Activated CD4-positive, alpha-beta T cell treated with anti-CD3 and anti-CD28 coated beads for 1 hour (primary cell): ENCODE measurements around the gene AKR1B1.
"Not testable (repeated sequence)": the region's sequence is repeated elsewhere in the genome, so short reads cannot be mapped to it uniquely, and the experiment has no call there.

ENCODE experiments used
- DNase-seq: peaks from one replicate; pipeline ENCODE4 v3.0.0-alpha.2; 2020

The AKR1B1 gene

DNA sequence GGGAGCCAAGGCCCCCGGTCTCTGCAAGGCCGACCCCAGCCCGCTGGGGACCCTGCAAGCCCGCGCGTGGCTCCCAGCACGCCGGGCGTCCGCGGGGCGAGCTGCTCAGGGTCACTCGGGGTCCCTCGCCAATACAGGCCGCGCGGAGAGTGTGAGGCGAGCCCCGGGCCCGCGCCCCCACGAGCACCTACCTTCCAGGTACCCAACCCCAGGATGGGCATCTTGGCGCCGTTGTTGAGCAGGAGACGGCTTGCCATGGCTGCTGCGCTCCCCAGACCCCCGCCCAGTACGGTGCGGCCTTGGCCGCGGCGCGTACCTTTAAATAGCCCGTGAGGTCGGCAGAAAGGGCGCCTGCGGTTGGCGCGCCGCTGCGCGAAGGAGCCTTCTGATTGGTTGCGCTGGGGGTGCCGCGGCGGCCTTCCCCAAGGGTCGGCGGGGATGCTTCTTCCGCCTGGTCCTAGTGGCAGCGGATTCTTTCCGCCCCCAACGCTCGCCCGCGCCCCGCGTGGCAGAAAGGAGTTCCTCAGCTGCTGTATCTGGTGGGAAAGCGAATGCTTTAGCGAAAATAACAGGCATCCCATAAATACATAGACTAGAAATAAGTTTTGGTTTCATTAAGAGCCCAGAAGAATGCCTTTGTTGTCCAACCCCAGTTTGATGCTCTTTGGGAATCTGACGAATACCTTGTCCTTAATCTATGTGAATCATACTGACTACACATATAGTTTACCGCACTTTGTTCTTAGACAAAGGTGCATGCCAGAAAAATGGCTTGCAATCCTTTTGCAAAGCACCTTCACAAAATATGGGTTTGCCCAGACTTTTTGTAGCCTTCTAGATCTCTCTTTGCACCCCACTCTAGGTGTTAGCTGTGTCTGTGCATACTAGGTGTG, at the start of gene AKR1B1:
AKR1B1 (minus strand) TSS at position 295 of the 893 bp plus-strand sequence; CDS start at position 257, 38 bp downstream.
- DNase-seq, result peak; percentile 73

DNA sequence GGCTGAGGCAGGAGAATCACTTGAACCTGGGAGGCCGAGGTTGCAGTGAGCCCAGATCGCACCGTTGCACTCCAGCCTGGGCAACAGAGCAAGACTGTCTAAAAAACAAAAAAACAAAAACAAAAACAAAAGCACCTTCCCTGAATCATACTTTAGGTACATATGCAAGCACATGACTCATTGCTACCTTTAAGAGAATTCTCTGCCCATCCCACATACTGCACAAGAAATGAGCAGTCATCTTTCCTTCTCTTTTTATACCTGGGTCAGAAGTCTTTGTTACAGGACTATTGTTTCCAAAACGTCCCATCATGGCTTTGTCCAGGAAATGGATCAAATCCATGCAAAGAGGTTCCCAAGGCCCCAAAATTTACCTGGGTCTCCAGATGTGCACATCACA, 47.0 kb upstream of the AKR1B1 start:
- no peak for DNase-seq

DNA sequence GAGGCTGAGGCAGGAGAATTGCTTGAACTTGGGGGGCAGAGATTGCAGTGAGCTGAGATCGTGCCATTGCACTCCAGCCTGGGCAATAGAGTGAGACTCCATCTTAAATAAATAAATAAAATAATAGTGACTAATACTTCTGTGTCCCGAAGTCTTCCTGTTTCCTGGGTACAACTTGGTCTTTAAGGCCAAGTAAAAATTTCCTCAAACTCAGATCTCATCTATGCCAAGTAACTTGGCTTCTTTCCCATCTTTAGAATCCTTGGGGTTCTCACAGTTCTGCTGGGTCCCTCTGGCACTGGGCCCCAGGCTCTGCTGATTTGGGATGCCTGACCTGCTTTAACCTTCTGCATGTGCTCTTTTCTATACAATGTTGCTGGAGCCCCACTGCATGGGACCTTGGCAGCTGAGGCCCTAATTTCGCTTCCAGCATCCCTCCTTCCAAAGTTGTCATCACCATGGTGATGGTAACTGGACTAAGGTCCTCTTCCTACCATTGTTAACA, 45.8 kb upstream of the AKR1B1 start:
- no peak for DNase-seq

DNA sequence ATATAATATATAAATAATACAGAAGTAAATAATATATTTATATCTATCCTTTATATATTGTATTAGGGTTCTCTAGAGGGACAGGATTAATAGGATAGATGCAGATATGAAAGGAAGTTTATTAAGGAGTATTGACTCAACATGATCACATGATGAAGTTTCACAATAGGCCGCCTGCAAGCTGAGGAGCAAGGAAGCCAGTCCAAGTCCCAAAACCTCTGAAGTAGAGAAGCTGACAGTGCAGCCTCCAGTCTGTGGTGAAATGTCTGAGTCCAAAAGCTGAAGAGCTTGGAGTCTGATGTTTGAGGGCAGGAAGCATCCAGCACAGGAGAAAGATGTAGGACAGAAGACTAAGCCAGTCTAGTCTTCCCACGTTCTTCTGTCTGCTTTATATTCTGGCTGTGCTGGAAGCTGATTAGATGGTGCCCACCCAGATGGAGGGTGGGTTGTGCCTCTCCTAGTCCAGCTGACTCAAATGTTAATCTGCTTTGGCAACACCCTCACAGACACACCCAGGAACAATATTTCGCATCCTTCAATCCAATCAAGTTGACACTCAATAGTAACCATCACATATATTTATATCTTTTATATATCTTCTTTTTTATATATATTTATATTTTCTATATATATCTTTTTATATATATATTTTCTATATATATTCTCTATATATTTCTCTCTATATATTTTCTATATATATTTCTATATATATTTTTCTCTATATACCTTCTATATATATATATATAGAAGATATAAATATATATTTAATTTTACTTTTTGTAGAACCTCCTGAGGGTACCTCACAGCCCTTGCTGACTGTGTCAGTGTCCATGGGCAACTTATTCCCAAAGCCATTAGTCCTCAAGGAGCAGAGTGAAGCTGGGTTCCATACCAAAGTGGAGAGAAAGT, 43.8 kb upstream of the AKR1B1 start:
- no peak for DNase-seq

DNA sequence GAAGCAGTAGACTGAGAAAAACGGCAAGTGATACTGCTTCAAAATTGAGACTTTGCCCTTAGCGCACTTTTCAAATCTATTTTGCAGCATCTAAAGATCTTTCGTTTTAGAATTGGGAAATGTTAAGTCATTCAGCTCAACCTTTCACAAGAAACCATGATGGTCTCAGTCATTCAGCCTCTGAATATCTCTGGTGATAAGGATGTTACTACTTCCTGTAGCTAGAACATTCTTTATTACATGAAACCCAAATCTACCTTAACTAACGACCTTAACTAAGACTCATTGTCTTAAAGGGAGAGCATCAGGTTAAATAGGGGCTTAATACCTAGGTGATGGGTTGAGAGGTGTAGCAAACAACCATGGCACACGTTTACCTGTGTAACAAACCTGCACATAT, 42.1 kb upstream of the AKR1B1 start:
- DNase-seq, result no peak

DNA sequence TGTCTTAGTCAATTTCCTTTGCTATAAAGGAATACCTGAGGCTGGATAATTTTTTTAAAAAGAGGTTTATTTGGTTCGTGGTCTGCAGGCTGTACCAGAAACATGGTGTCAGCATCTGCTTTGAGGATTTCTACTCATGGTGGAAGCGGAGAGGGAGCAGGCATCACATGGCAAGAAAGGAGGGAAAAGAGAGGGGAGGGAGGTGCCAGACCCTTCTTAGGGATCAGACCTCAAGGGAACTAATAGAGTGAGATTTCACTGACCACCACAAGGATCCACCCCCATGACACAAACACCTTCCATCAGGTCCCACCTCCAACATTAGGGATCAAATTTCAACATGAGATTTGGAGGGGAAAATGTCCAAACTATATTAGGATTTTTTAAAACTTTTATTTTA, 41.5 kb upstream of the AKR1B1 start:
- no peak for DNase-seq

DNA sequence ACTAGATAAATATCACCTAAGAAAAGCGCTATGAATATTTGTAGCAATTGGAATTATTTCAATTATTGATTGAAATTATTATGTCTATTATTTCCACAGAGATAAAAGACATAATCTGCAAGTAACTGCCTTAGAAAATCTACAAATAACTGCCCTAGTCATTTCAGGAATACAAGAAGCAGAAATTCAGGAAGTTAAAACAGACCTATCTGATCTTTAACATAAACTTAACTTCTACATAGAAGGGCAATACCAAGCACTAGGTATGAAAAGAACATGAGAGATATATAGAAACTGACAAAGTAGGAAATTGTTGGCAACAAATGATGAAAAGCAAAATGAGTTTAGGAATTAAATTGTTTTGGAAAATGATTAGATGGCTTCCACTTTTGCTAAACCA, 36.6 kb upstream of the AKR1B1 start:
- no peak for DNase-seq

DNA sequence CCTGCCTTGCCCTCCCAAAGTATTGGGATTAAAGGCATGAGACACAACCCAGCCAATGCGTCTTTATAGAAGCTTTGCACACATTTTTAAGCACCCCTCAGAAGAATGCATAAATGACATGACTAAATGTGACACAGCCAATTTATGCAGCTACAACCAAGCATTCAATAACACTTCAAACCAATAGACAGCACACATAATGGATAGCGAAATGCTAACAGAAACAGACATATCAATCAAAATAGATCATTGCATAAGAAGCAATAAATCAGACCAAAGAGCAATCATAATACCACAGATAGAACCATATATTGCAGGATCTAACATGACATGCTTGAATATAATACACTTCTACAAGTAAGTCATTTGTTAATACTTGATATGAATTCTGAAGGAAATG, 34.2 kb upstream of the AKR1B1 start:
- DNase-seq, result no peak

DNA sequence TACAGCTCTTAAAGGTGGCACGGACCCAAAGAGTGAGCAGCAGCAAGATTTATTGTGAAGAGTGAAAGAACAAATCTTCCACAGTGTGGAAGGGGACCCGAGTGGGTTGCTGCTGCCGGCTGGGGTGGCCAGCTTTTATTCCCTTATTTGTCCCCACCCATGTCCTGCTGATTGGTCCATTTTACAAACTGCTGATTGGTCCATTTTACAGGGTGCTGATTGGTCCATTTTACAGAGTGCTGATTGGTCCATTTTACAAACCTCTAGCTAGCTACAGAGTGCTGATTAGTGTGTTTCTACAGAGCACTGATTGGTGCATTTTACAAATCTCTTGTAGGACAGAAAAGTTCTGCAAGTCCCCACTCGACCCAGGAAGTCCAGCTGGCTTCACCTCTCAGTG, 28.8 kb upstream of the AKR1B1 start:
- not testable (repeated sequence) for DNase-seq

DNA sequence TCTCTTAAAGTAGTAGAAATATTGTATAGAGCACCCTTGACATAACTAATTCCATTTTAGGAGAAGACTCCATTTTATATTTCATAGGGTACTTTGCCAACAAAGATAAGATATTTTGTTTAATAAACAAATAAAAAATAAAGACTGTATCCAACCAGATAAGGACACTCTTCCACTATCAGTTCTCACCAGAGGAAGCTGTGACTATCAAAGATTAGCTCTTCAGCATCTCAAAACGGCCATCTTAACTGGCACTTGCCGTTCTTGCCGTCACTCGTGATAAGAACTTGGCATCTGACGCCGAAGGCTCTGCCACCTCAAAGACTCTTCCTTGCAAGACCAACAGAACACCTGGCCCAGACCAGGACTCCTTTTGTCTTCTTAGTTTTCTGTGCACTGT, 26.3 kb upstream of the AKR1B1 start:
- no peak for DNase-seq

DNA sequence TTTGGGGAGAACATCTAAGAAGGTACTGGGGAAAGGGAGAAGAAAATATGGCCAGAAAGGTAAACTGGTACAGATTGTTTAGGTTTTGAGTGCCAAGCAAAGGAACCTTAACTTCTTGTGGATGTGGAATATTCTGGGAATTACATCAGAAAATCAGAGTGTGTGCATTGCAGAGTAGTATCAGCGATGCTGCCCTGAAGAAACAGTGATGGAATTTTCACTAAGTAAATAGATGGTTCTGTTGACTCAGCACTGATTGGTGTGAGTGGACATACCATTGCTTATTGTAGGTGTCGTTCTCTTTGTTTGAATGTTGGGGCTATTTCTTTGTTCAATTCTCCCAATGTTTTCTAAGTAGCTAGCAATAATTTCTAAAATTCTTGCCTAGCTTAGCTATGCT, 24.4 kb upstream of the AKR1B1 start:
- no peak for DNase-seq

DNA sequence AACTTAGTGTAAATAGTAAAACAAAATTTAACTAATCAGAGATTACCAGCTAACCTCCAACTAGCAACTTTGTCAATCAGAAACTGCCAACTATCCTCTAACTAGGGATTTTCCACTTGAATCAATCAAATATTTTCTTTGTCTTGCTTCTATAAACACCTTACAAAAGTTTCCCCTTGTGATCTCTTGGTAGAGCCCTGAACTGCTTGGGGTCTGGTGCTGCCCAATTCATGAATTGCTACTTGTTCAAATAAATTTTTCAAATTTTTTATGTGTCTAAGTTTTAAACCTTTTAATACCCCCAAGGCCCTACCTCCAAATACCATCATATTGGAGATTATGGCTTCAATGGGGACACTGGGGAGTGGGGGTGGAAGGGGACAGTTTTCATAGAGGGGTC, 24.0 kb upstream of the AKR1B1 start:
- DNase-seq, result no peak

DNA sequence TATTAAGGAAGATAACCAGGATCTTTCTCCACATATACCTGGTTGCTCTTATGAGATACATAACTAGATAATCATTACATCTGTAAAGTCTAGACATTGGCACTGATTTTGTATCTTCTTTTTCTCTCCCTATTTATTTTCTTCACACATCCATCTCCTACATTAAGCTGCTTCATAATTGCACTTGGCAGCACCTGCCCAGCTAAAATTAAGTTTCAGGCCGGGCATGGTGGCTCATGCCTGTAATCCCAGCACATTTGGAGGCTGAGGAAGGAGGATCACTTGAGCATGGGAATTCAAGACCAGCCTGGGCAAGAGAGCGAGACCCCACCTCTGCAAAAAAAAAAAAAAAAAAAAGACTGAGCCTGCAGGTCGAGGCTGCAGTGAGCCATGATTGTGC, 22.3 kb upstream of the AKR1B1 start:
- DNase-seq, result no peak

DNA sequence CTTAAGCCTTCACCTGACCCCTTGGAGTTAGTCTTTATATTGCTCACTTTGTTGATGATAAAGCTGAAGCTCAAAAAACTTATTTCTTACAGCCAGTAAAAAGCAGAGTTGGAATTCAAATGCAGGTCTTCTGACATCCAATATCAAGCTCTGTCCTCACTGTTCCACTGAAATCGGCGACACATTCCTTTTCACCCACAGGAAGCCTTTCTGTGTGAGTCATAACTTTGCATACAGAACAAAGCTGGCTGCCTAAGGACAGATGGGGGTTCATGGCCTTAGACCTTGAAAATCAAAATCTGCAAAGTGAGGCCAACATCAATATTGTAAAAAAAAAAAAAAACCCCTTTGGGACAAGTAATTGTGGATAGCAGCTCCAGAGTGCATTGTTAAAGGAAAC, 21.8 kb upstream of the AKR1B1 start:
- no peak for DNase-seq

DNA sequence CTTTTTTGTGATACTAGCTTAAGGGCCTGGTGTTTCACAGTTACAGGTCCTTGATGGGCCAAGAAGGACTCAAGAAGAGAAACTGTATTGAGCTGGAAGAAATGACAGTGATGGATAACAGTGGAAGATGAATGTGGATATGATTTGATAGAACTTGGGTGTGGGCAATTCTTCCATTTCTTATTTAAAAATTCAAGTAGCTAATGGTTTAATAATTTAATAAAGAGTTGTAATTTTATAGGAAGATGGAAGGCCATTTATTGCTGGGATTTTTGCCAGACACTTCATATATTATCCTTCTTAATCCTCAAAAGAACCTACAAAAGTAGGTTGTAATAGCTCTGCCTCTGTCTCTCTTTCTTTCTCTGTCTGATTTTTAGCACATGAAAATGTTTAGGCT, 21.3 kb upstream of the AKR1B1 start:
- no peak for DNase-seq

DNA sequence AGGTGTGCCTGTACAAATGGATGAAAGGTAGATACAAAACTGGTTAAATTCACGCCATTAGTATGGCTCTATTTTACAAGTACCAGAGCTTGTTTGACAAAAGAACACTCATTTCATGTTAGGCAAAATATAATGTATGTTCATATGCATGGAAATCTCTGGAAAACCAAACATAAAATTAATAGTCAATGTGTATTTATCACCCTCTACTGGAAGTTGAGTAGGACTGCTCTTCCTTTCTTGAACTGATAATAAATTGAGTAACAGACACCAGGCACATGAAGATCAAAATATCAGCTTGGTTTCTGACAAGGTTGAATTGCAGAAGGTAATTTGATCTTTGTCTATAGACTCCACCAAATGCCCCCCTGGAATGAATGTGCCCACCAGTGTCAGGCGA, 19.8 kb upstream of the AKR1B1 start:
- DNase-seq, result no peak

DNA sequence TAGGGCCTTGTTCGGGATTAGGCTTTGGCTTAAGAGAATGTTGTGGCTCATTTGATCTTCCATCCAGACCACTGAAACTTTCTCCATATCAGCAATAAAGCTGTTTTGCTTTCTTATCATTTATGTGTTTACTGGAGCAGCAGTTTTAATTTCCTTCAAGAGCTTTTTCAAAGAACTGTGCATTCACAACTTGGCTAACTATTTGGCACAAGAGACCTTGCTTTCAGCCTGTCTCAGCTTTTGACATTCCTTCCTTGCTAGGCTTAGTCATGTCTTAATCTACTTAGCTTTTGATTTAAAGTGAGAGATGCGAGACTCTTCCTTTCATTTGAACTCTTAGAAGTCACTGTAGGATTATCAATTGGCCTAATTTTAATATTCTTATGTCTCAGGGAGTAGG, 19.1 kb upstream of the AKR1B1 start:
- DNase-seq, result no peak

DNA sequence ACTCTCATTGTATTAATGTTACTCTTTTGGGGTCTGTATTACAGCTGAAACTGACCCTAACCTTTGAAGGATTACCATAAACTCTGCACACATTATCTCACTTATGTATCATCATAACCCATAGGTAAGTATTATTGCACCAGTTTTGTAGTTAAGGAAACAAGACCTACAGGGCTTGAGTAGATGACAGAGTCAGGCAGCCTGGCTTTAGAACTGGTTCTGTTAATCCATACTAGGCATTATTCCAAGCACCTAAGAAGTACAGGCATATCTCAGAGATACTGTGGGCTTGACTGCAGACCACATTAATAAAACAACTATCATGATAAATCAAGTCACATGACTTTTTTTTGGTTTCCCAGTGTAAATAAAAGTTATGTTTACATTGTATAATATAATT, 17.1 kb upstream of the AKR1B1 start:
- DNase-seq, result no peak

DNA sequence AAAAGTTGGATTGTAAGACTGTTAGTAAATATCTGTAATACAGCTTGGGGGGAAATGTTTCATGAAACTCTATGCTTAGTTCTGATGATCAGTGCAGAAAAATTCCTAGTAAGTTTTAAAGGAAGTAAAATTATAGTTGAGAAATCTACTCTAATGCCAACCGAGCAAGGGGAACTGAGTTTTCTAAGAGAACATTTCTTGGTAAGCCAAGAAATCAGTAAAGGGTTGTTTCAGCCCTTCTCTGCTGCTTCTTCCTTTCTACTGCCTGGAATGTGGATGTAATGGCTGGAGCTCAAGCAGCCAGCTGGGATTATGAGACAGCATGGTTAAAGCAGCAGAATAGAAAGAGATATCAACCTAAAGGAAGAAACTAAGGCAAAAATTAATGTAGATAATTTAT, 15.9 kb upstream of the AKR1B1 start:
- DNase-seq, result no peak

DNA sequence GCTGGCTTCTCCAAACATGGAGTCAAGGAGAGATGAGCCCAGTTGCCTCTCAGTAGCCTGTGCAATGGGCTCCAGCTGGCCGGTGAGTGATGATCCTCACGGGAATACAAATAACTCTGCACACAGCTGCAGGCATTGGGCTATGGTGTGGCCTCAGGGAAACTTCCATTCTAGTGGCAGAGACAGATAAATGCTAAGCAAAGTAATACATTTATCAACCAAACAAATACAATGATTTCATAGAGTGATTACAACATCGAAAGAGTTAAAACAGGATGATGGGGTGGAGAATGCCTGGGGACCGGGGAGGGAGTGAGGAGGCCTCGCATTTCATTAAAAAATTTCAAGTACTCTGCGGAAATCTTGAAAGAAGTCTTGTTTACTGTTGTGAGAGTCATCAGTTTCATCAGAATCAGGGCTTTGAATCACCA, 15.0 kb upstream of the AKR1B1 start:
- DNase-seq, result no peak

DNA sequence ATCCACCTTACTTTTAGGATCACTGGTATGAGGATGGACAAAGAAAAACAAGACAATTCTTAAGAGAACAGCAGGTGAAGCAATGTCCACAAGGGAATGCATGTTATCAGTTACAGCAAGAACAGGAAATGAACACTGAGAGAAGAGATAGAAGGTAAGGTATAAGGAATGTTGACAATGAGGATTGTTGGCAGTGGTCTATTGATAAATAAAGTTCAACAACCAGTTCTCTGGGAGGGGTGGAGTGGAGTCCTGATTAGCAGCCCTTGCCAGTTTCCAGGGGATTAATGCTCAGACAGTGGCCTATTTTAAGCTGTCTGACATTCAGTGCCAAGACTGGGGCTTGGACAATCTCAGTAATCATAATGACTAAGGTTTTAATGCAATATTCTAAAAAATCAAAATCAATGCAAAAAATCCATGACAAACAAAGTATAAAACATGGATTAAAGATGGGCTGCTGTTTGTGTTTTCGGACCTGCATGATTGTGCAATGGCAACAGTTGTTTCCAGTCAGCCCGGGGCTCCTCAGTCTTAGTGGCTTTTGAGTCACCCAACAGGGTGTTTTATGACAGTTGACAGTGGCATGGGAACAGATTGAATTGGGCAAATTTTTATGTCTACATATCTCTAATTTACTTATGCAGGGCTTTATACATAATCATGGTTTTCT, 13.8 kb upstream of the AKR1B1 start:
- DNase-seq, result no peak

DNA sequence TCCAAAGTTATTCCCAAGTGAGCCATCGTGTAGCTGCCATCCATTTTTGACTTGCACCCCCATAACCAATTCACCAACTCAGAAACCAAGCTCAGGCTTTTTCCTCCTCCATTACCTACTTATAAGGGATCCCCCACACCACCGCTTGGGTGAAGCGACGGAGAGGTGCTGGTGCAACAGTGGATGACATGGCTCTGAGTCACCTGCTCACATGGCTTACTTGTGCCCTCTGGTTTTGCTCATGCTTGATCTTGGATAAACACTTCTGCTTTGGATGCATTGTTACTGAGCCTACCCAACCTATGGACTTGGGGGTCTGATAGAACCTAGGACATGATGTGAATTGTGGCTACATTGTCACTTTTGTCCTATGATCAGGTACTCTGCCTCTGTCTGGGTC, 12.0 kb upstream of the AKR1B1 start:
- DNase-seq, result no peak

DNA sequence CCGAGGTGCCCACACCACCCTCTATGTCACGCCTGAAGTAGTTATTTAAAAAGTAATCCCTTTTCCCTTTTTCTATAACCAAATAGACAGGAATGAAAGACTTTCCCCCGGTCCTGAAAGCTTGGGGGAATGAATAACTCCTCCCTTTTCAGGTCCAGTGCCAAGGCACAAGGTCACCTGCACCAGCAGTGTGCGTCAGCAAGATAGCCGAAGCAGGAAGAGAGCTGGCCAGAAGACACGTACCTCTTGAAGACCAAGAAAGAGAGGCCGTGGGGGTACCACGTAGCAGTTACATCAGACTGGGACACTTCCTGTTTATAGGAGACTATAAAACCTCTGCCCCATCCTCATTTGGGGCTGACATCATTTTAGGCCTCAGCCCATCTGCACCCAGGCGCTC, 10.7 kb upstream of the AKR1B1 start:
- no peak for DNase-seq
